ENCODE data around the gene TASL.

GRCh38 chrX:30573125-30573524 is 4.4 kb downstream of the TASL start:
- no peak for TF ChIP-seq CTCF (IDR thresholded peaks at IDR 0.05; ENCODE audit: insufficient read depth, low read depth, low read length)
- no peak for TF ChIP-seq EZH2 (IDR thresholded peaks at IDR 0.05; ENCODE audit: insufficient read depth, low read length)
